Measurements from ENCODE around the gene PASK. TPM values are rescaled to one million over a fixed set of nuclear protein-coding genes. Genes with fewer than 3 reads are reported as not detected.

Gene PASK
- total and polyA plus RNA-seq, 2 experiments from 2014 or later: 0.56 to 2.1 TPM

DNA sequence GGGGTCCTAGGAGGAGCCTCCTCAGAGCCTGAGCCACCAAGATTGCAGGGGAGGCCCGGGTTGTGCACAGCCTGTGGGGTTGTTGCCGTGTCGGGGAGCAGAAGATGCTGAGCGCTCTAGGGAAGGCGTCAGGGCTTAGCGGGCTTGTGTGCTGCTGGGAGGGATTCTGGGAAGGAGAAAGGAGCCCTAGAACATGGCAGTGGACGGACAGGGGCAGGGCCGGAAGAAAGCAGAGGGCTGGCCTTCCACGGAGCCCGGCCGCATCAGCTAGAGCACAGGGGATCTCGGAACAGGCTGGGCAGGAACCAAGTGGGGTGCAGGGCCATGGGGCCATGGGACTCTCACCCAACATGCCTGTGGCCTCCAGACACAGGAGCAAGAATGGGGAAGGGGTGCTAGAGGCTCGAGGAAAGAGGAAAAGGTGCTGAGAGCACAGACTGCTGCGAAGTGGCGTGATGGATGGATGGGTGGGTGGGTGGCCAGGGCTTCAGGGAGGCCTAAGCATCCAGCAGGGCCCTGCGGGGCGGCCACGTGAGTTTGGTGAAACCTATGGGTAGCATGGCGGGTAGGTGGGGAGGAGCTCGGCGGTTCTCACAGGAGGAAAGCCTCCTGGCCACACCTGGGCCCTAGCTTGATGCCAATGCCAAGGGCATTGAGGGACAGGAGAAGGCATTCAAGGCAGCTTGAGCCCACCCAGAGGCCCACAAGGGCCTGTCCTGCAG is 82.9 kb downstream of the PASK start:
- Histone ChIP-seq H3K36me3 (ENCODE audit: low read depth) (no peaks in the 10 kb centered on the region), H3F3A (ENCODE audit: insufficient read depth) (no peaks in the 10 kb centered on the region), H3K4me2 (ENCODE audit: unreplicated experiment) (no peak overlapping the region), H3K9me2 (ENCODE audit: insufficient read depth) (no peaks in the 10 kb centered on the region), H3K9ac (no peak overlapping the region), H3K27me3 (replicated peaks; ENCODE audit: insufficient read depth) (no peaks in the 10 kb centered on the region), H2AFZ (no peak overlapping the region), H3K27ac (no peak overlapping the region), H3K4me3 (no peak overlapping the region), H3K9me3 (ENCODE audit: low read depth) (no peaks in the 10 kb centered on the region), H4K20me1 (ENCODE audit: insufficient read depth) (no peaks in the 10 kb centered on the region), H3K4me1 (ENCODE audit: insufficient read depth) (no peaks in the 10 kb centered on the region), H3K79me2 (ENCODE audit: insufficient read depth) (no peaks in the 10 kb centered on the region)
- in situ Hi-C loops (cut with MboI): no loop called here
- 87 to 88% methylated on average over 15 to 21 of the region's 21 CpGs for WGBS, 2 experiments (ENCODE audit: low coverage in 1 of 2, low lambda C conversion rate in 2 of 2, missing lambda C conversion rate in 2 of 2)
- DNase-seq: no peak
- TF ChIP-seq EZH2phosphoT487 (IDR thresholded peaks at IDR 0.05; ENCODE audit: insufficient read depth, low read depth): no peak
- TF ChIP-seq EZH2 (IDR thresholded peaks at IDR 0.05; ENCODE audit: insufficient read depth, poor library complexity, severe bottlenecking): no peak

DNA sequence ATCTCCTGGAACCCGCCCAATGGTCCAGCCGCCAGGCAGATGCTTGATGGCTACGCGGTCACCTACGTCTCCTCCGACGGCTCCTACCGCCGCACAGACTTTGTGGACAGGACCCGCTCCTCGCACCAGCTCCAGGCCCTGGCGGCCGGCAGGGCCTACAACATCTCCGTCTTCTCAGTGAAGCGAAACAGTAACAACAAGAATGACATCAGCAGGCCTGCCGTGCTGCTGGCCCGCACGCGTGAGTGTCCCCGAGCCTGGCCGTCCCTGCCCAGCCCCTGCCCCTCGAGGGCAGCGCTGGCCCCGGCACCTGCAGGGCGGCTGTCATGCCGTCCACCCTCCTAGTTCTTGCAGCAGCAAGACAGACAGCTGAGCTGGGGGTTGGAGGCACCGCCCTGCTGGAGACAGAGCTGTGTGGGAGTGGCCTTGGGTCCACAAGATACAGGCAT is 83.9 kb downstream of the PASK start:
- H3K9me2 ChIP-seq (ENCODE audit: insufficient read depth): no peaks in the 10 kb centered on the region
- no peaks in the 10 kb centered on the region for H4K20me1 ChIP-seq (ENCODE audit: insufficient read depth)
- no peak overlapping the region for H3K27ac ChIP-seq
- DNase-seq: no peak
- H3F3A ChIP-seq (ENCODE audit: insufficient read depth): no peaks in the 10 kb centered on the region
- H3K4me3 ChIP-seq: no peak overlapping the region
- no peaks in the 10 kb centered on the region for H3K27me3 ChIP-seq (replicated peaks; ENCODE audit: insufficient read depth)
- in situ Hi-C loops (cut with MboI): no loop called here
- TF ChIP-seq EZH2 (IDR thresholded peaks at IDR 0.05; ENCODE audit: insufficient read depth, poor library complexity, severe bottlenecking): no peak
- TF ChIP-seq EZH2phosphoT487 (IDR thresholded peaks at IDR 0.05; ENCODE audit: insufficient read depth, low read depth): no peak
- H3K79me2 ChIP-seq (ENCODE audit: insufficient read depth): no peaks in the 10 kb centered on the region
- 93 to 96% methylated on average over 27 of the region's 27 CpGs for WGBS, 2 experiments (ENCODE audit: low coverage in 1 of 2, low lambda C conversion rate in 2 of 2, missing lambda C conversion rate in 2 of 2)
- H3K9me3 ChIP-seq (ENCODE audit: low read depth): no peaks in the 10 kb centered on the region
- no peak overlapping the region for H3K4me2 ChIP-seq (ENCODE audit: unreplicated experiment)
- no peak overlapping the region for H3K9ac ChIP-seq
- H3K4me1 ChIP-seq (ENCODE audit: insufficient read depth): no peaks in the 10 kb centered on the region
- no peaks in the 10 kb centered on the region for H3K36me3 ChIP-seq (ENCODE audit: low read depth)
- H2AFZ ChIP-seq: no peak overlapping the region

DNA sequence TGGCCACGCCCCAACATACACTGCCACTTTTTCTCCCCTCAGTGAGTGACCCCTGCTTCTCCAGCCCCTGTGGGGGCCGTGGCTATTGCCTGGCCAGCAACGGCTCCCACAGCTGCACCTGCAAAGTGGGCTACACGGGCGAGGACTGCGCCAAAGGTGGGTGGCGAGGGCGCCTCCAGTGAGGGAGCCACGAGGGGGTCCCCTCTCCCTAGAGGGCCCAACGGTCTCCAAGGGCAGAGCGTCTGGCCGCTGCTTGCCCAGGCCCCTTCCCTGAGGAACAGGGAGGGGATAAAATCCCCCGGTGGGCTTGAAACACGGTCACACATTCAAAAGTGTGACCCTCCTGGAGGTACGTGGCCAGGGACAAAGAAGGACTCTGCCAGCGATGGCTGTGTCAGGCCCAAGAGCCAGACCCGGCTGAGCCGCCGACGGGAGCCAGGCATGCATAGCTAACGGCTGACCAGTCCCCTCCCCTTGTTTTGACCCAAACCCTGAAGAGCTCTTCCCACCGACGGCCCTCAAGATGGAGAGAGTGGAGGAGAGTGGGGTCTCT is 84.4 kb downstream of the PASK start:
- no peaks in the 10 kb centered on the region for H3K79me2 ChIP-seq (ENCODE audit: insufficient read depth)
- no peaks in the 10 kb centered on the region for H3K9me2 ChIP-seq (ENCODE audit: insufficient read depth)
- no peaks in the 10 kb centered on the region for H3K9me3 ChIP-seq (ENCODE audit: low read depth)
- H3F3A ChIP-seq (ENCODE audit: insufficient read depth): no peaks in the 10 kb centered on the region
- in situ Hi-C loops (cut with MboI): no loop called here
- H2AFZ ChIP-seq: no peak overlapping the region
- H4K20me1 ChIP-seq (ENCODE audit: insufficient read depth): no peaks in the 10 kb centered on the region
- H3K9ac ChIP-seq: no peak overlapping the region
- no peaks in the 10 kb centered on the region for H3K4me1 ChIP-seq (ENCODE audit: insufficient read depth)
- DNase-seq: no peak
- H3K27me3 ChIP-seq (replicated peaks; ENCODE audit: insufficient read depth): no peaks in the 10 kb centered on the region
- H3K4me2 ChIP-seq (ENCODE audit: unreplicated experiment): no peak overlapping the region
- no peak overlapping the region for H3K27ac ChIP-seq
- no peak for TF ChIP-seq EZH2 (IDR thresholded peaks at IDR 0.05; ENCODE audit: insufficient read depth, poor library complexity, severe bottlenecking)
- no peak for TF ChIP-seq EZH2phosphoT487 (IDR thresholded peaks at IDR 0.05; ENCODE audit: insufficient read depth, low read depth)
- H3K36me3 ChIP-seq (ENCODE audit: low read depth): no peaks in the 10 kb centered on the region
- no peak overlapping the region for H3K4me3 ChIP-seq
- WGBS, 2 experiments (ENCODE audit: low coverage in 1 of 2, low lambda C conversion rate in 2 of 2, missing lambda C conversion rate in 2 of 2): 88 to 89% methylated on average over 21 to 23 of the region's 23 CpGs

DNA sequence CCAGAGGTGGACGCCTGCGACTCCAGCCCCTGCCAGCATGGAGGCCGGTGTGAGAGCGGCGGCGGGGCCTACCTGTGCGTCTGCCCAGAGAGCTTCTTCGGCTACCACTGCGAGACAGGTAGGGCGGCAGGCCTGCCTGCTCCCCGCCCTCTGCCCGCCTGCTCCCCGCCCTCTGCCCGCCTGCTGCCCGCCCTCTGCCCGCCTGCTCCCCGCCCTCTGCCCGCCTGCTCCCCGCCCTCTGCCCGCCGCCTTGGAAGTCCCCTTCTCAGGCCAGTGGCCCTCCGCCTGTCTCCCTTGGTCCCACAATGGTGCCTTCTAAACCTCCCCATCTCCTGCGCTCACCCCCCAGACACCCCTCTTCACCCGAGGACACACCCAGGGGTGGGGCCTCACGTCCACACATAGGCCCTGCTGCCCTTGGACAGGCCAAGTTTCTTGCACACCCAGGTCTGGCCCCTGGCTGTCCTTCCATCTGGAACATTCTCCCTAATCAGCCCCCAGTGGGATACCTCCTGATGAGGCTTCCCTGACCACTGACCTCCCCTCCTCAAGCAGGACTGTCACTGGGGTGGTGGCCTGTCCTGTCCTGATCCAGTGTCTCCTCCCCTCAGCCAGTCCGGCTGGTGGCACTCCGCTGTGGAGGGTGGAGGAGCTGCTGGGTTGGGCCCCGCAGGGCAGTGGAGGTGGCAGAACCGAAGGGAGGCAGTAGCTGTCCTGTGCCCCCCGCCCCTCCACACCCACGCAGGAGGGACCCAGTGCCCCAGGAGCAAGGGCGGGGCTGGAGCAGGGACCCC is 85.1 kb downstream of the PASK start:
- no peak for DNase-seq
- Histone ChIP-seq H3K4me3 (no peak overlapping the region), H3K9me3 (ENCODE audit: low read depth) (no peaks in the 10 kb centered on the region), H3K4me2 (ENCODE audit: unreplicated experiment) (no peak overlapping the region), H3K27ac (no peak overlapping the region), H3K4me1 (ENCODE audit: insufficient read depth) (no peaks in the 10 kb centered on the region), H3K79me2 (ENCODE audit: insufficient read depth) (no peaks in the 10 kb centered on the region), H3F3A (ENCODE audit: insufficient read depth) (no peaks in the 10 kb centered on the region), H3K9me2 (ENCODE audit: insufficient read depth) (no peaks in the 10 kb centered on the region), H4K20me1 (ENCODE audit: insufficient read depth) (no peaks in the 10 kb centered on the region), H3K9ac (no peak overlapping the region), H3K36me3 (ENCODE audit: low read depth) (no peaks in the 10 kb centered on the region), H3K27me3 (replicated peaks; ENCODE audit: insufficient read depth) (no peaks in the 10 kb centered on the region), H2AFZ (no peak overlapping the region)
- in situ Hi-C loops (cut with MboI): no loop called here
- WGBS, 2 experiments (ENCODE audit: low coverage in 1 of 2, low lambda C conversion rate in 2 of 2, missing lambda C conversion rate in 2 of 2): 77 to 78% methylated on average over 14 to 32 of the region's 32 CpGs
- no peak for TF ChIP-seq EZH2 (IDR thresholded peaks at IDR 0.05; ENCODE audit: insufficient read depth, poor library complexity, severe bottlenecking)
- TF ChIP-seq EZH2phosphoT487 (IDR thresholded peaks at IDR 0.05; ENCODE audit: insufficient read depth, low read depth): no peak
